ENCODE results near the gene IGFALS. TPM values are rescaled to one million over a fixed set of nuclear protein-coding genes. Genes with fewer than 3 reads are reported as not detected.

Gene IGFALS
- total RNA-seq, 2 donors from 2014 or later = not detected

DNA sequence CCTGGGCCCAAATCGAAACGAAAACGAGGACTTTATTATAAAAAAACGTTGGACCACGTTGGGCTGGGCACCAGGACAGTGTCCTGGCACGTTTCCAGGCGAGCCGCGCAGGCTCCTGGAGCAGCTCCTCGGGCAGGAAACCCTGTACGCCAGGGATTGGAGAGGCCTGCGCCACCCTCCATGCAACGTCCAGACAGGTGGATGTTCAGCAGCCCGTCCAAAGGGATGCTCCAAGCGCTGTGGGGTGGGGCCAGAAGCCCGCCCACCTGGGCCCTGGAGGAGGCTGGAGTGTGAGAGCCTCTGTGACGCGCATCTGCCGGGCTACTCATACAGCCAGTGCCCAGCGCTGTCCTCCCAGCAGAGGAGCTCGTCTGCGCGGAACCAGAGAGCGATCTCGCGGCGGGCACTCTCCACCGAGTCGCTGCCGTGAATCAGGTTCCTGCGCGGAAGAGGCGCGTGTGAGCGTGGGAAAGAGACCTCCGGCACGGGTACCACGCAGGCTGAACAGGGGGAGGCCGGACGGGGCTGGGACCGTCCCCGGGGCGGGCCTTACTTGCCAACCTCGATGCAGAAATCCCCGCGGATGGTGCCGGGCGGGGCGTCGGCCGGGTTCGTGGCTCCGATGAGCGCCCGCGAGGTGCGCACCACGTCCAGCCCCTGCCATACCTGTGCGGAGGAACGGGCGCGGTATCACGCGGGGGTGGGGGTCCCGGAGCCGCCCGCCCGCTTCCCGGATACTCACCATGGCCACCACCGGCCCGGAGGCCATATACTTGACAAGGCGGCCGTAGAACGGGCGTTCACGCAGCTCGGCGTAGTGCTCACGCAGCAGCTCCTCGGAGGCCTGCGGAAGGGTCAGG lies 22.9 kb downstream of the IGFALS start:
- H3K4me3 ChIP-seq (ENCODE audit: low read length) = peak overlapping the region; percentile 76
- Mint-ChIP-seq H3K36me3 (ENCODE audit: low read depth) (peaks cover 11% of the 10 kb centered on the region), H3K27me3 (ENCODE audit: insufficient read depth) (no peaks in the 10 kb centered on the region), H3K9me3 (no peaks in the 10 kb centered on the region), H3K27ac (peak overlapping the region; percentile 94), H3K4me1 (peaks cover 3% of the 10 kb centered on the region), H3K4me3 (peak overlapping the region; percentile 93)
- peaks cover 9% of the 10 kb centered on the region for H3K36me3 ChIP-seq (ENCODE audit: control insufficient read depth, insufficient read depth, low read length)
- peak; percentile 85 for DNase-seq
- no peaks in the 10 kb centered on the region for H3K4me1 ChIP-seq (ENCODE audit: control insufficient read depth, insufficient read depth, low read length)
- TF ChIP-seq, protein P1, sequence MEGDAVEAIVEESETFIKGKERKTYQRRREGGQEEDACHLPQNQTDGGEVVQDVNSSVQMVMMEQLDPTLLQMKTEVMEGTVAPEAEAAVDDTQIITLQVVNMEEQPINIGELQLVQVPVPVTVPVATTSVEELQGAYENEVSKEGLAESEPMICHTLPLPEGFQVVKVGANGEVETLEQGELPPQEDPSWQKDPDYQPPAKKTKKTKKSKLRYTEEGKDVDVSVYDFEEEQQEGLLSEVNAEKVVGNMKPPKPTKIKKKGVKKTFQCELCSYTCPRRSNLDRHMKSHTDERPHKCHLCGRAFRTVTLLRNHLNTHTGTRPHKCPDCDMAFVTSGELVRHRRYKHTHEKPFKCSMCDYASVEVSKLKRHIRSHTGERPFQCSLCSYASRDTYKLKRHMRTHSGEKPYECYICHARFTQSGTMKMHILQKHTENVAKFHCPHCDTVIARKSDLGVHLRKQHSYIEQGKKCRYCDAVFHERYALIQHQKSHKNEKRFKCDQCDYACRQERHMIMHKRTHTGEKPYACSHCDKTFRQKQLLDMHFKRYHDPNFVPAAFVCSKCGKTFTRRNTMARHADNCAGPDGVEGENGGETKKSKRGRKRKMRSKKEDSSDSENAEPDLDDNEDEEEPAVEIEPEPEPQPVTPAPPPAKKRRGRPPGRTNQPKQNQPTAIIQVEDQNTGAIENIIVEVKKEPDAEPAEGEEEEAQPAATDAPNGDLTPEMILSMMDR (conservative IDR thresholded peaks at IDR 0.05) = no peak
- 23 to 46% methylated on average over 35 to 81 of the region's 81 CpGs for WGBS, 2 experiments (ENCODE audit: insufficient coverage in 1 of 2, insufficient read length in 1 of 2)
- H3K27ac ChIP-seq (ENCODE audit: low read depth, low read length) = no peak overlapping the region
- H3K27me3 ChIP-seq (ENCODE audit: control insufficient read depth, insufficient read depth, low read length, poor library complexity, severe bottlenecking) = no peaks in the 10 kb centered on the region
- H3K9ac ChIP-seq (ENCODE audit: extremely low read depth, low read length, poor library complexity, severe bottlenecking) = peak overlapping the region; percentile 38
- no peaks in the 10 kb centered on the region for H3K9me3 ChIP-seq (ENCODE audit: control insufficient read depth, low read length)

DNA sequence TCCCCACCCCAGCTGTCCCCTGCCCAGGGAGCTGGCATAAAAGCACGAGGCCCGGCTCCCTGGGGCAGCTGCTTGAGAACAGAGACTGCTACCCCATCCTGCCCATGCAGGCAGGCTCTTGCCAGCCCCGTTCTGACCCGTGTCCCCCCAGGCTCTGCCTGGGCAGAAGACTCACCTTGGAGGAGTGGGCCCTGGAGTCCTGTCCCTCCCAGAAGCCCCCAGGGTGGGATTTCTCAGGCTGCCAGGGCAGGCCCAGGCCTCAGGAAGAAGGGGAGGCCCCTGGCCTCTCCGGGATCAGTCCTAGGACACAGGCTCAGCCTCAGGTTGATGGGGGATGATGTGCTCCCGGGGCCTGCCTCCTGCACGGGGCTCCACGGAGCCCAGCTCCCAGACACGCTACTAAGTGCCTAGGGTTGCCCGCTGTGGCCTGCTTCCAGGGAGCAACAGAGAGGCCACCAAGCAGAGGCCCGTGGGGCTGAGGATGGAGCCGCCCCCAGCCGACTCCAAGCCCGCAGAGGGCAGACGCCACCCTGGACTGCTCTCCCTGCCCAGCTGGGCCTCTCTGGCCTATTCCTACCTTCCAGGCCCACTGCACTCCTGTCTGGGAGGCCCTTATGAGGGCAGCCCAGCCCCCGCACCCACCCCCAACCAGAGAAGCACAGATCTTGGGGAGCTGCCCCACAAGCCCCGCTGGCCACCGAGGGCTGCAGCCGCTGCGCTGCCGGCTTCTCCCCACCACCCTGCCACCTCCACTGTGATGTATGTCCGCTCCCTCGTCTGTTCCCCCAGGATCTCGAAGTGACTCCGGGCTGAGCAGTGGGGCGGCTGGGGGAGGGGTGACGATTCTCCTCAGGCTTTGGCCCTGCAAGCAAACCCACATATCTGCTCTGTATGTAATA lies 23.9 kb downstream of the IGFALS start:
- Mint-ChIP-seq H3K27me3 (ENCODE audit: insufficient read depth) (no peaks in the 10 kb centered on the region), H3K36me3 (ENCODE audit: low read depth) (peaks cover 13% of the 10 kb centered on the region), H3K4me1 (peaks cover 3% of the 10 kb centered on the region), H3K27ac (peak overlapping the region; percentile 94), H3K4me3 (peak overlapping the region; percentile 93), H3K9me3 (no peaks in the 10 kb centered on the region)
- H3K27ac ChIP-seq (ENCODE audit: low read depth, low read length) = no peak overlapping the region
- 92 to 93% methylated on average over 13 to 27 of the region's 27 CpGs for WGBS, 2 experiments (ENCODE audit: insufficient coverage in 1 of 2, insufficient read length in 1 of 2)
- H3K4me1 ChIP-seq (ENCODE audit: control insufficient read depth, insufficient read depth, low read length) = no peaks in the 10 kb centered on the region
- no peak for DNase-seq
- H3K4me3 ChIP-seq (ENCODE audit: low read length) = no peak overlapping the region
- TF ChIP-seq, protein P1 (conservative IDR thresholded peaks at IDR 0.05) = no peak
- H3K36me3 ChIP-seq (ENCODE audit: control insufficient read depth, insufficient read depth, low read length) = peaks cover 17% of the 10 kb centered on the region
- no peaks in the 10 kb centered on the region for H3K9me3 ChIP-seq (ENCODE audit: control insufficient read depth, low read length)
- H3K9ac ChIP-seq (ENCODE audit: extremely low read depth, low read length, poor library complexity, severe bottlenecking) = no peak overlapping the region
- H3K27me3 ChIP-seq (ENCODE audit: control insufficient read depth, insufficient read depth, low read length, poor library complexity, severe bottlenecking) = no peaks in the 10 kb centered on the region

DNA sequence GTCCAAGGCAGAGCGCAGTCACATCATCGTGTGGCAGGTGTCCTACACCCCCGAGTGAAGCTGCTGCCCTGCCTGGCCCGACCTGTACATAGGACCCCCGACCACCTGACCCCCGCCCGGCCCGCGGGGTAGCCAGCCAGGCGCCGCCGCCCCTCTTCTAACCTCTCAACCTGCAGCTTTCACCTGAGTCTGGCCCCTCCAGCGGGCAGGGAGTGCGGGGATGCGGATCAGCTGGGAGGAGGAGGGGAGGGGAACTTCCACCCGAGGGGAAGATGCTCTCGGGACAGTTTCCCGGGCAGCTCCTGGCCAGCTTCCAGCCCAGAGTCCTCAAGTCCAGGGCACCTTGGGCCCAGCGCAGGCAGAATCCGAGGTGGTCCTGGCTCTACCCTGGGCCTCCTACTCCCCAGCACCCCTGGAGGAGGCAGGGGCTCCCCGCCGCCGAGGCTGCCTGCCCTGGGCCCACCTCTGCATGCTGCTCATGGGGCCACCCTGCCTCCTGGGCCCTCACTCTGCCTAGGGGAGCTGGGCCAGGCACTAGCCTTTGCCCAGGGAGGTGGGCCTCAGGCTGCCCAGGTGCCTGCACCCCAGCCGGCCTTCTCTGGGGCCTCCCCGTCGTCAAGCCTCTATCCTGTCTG lies 24.6 kb downstream of the IGFALS start:
- peaks cover 13% of the 10 kb centered on the region for H3K36me3 Mint-ChIP-seq (ENCODE audit: low read depth)
- Histone ChIP-seq H3K4me1 (ENCODE audit: control insufficient read depth, insufficient read depth, low read length) (no peaks in the 10 kb centered on the region), H3K27ac (ENCODE audit: low read depth, low read length) (no peak overlapping the region), H3K4me3 (ENCODE audit: low read length) (no peak overlapping the region), H3K9me3 (ENCODE audit: control insufficient read depth, low read length) (no peaks in the 10 kb centered on the region), H3K9ac (ENCODE audit: extremely low read depth, low read length, poor library complexity, severe bottlenecking) (no peak overlapping the region), H3K27me3 (ENCODE audit: control insufficient read depth, insufficient read depth, low read length, poor library complexity, severe bottlenecking) (no peaks in the 10 kb centered on the region), H3K36me3 (ENCODE audit: control insufficient read depth, insufficient read depth, low read length) (peaks cover 23% of the 10 kb centered on the region)
- TF ChIP-seq, protein P1 (conservative IDR thresholded peaks at IDR 0.05) = no peak
- H3K4me1 Mint-ChIP-seq = peaks cover 3% of the 10 kb centered on the region
- DNase-seq = no peak
- H3K27me3 Mint-ChIP-seq (ENCODE audit: insufficient read depth) = no peaks in the 10 kb centered on the region
- H3K4me3 Mint-ChIP-seq = no peak overlapping the region
- 93 to 94% methylated on average over 6 to 26 of the region's 26 CpGs for whole genome bisulfite sequencing, 2 experiments (ENCODE audit: insufficient coverage in 1 of 2, insufficient read length in 1 of 2)
- no peaks in the 10 kb centered on the region for H3K9me3 Mint-ChIP-seq
- no peak overlapping the region for H3K27ac Mint-ChIP-seq

Data from endodermal cell (in vitro differentiated cells).